ENCODE results near the gene DONSON. TPM values are rescaled to one million over a fixed set of nuclear protein-coding genes. Genes with fewer than 3 reads are reported as not detected.

DONSON gene
- total and polyA plus RNA-seq, 2 experiments from 2014 or later = 15.1 to 23.2 TPM

- H3K79me2 ChIP-seq = peaks cover 98% of the 10 kb centered on the region
- no peaks in the 10 kb centered on the region for H3K36me3 ChIP-seq (replicated peaks; ENCODE audit: insufficient read depth, low read depth)
- H3K9me2 ChIP-seq (replicated peaks; ENCODE audit: insufficient read depth) = no peaks in the 10 kb centered on the region
- no peak overlapping the region for H3K4me3 ChIP-seq
- no peaks in the 10 kb centered on the region for H3K27me3 ChIP-seq
- 99% methylated on average over 24 of the region's 24 CpGs for WGBS (ENCODE audit: low lambda C conversion rate, missing lambda C conversion rate)
- H3K4me2 ChIP-seq = no peak overlapping the region
- TF ChIP-seq EZH2phosphoT487 (IDR thresholded peaks at IDR 0.05; ENCODE audit: low read depth, severe bottlenecking, unreplicated experiment) (no peak), EZH2 (IDR thresholded peaks at IDR 0.05; ENCODE audit: borderline replicate concordance) (no peak)
- TF ChIP-seq, protein P1, sequence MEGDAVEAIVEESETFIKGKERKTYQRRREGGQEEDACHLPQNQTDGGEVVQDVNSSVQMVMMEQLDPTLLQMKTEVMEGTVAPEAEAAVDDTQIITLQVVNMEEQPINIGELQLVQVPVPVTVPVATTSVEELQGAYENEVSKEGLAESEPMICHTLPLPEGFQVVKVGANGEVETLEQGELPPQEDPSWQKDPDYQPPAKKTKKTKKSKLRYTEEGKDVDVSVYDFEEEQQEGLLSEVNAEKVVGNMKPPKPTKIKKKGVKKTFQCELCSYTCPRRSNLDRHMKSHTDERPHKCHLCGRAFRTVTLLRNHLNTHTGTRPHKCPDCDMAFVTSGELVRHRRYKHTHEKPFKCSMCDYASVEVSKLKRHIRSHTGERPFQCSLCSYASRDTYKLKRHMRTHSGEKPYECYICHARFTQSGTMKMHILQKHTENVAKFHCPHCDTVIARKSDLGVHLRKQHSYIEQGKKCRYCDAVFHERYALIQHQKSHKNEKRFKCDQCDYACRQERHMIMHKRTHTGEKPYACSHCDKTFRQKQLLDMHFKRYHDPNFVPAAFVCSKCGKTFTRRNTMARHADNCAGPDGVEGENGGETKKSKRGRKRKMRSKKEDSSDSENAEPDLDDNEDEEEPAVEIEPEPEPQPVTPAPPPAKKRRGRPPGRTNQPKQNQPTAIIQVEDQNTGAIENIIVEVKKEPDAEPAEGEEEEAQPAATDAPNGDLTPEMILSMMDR (IDR thresholded peaks at IDR 0.05; ENCODE audit: poor library complexity) = no peak
- no peak overlapping the region for H2AFZ ChIP-seq
- peaks cover 99% of the 10 kb centered on the region for H4K20me1 ChIP-seq (ENCODE audit: insufficient read depth, poor library complexity, severe bottlenecking)
- H3K27ac ChIP-seq = no peak overlapping the region
- no peaks in the 10 kb centered on the region for H3K4me1 ChIP-seq (ENCODE audit: insufficient read depth)
- DNase-seq (ENCODE audit: low spot score) = no peak
- no peaks in the 10 kb centered on the region for H3K9me3 ChIP-seq (ENCODE audit: low read depth)
Observed at GRCh38 chr21:33552093-33552998, 36.1 kb downstream of the DONSON start.

- WGBS (ENCODE audit: low lambda C conversion rate, missing lambda C conversion rate) = 95% methylated on average over 2 of the region's 2 CpGs
- H4K20me1 ChIP-seq (ENCODE audit: insufficient read depth, poor library complexity, severe bottlenecking) = peaks cover 99% of the 10 kb centered on the region
- peaks cover 98% of the 10 kb centered on the region for H3K79me2 ChIP-seq
Observed at GRCh38 chr21:33551664-33552063, 36.8 kb downstream of the DONSON start.

GRCh38 chr21:33550772-33551660 lies 37.5 kb downstream of the DONSON start:
- H3K4me1 ChIP-seq (ENCODE audit: insufficient read depth) = peaks cover under 1% of the 10 kb centered on the region
- H3K79me2 ChIP-seq = peaks cover 98% of the 10 kb centered on the region
- no peaks in the 10 kb centered on the region for H3K9me2 ChIP-seq (replicated peaks; ENCODE audit: insufficient read depth)
- no peaks in the 10 kb centered on the region for H3K27me3 ChIP-seq
- H4K20me1 ChIP-seq (ENCODE audit: insufficient read depth, poor library complexity, severe bottlenecking) = peaks cover 99% of the 10 kb centered on the region
- H3K4me2 ChIP-seq = no peak overlapping the region
- no peak overlapping the region for H3K27ac ChIP-seq
- no peaks in the 10 kb centered on the region for H3K9me3 ChIP-seq (ENCODE audit: low read depth)
- no peak overlapping the region for H3K4me3 ChIP-seq
- 98% methylated on average over 23 of the region's 23 CpGs for WGBS (ENCODE audit: low lambda C conversion rate, missing lambda C conversion rate)
- H2AFZ ChIP-seq = no peak overlapping the region
- DNase-seq (ENCODE audit: low spot score) = no peak
- TF ChIP-seq EZH2phosphoT487 (IDR thresholded peaks at IDR 0.05; ENCODE audit: low read depth, severe bottlenecking, unreplicated experiment) (no peak), EZH2 (IDR thresholded peaks at IDR 0.05; ENCODE audit: borderline replicate concordance) (no peak)
- TF ChIP-seq, protein P1 (IDR thresholded peaks at IDR 0.05; ENCODE audit: poor library complexity) = no peak
- no peaks in the 10 kb centered on the region for H3K36me3 ChIP-seq (replicated peaks; ENCODE audit: insufficient read depth, low read depth)

More at GRCh38 chr21:33551664-33552063, 36.8 kb downstream of the DONSON start:
- Histone ChIP-seq H3K4me1 (ENCODE audit: insufficient read depth) (no peaks in the 10 kb centered on the region), H3K27me3 (no peaks in the 10 kb centered on the region), H3K36me3 (replicated peaks; ENCODE audit: insufficient read depth, low read depth) (no peaks in the 10 kb centered on the region), H3K4me2 (no peak overlapping the region), H3K9me2 (replicated peaks; ENCODE audit: insufficient read depth) (no peaks in the 10 kb centered on the region), H3K9me3 (ENCODE audit: low read depth) (no peaks in the 10 kb centered on the region), H3K27ac (no peak overlapping the region), H2AFZ (no peak overlapping the region), H3K4me3 (no peak overlapping the region)
- DNase-seq (ENCODE audit: low spot score) = no peak
- TF ChIP-seq EZH2phosphoT487 (IDR thresholded peaks at IDR 0.05; ENCODE audit: low read depth, severe bottlenecking, unreplicated experiment) (no peak), EZH2 (IDR thresholded peaks at IDR 0.05; ENCODE audit: borderline replicate concordance) (no peak)
- TF ChIP-seq, protein P1 (IDR thresholded peaks at IDR 0.05; ENCODE audit: poor library complexity) = no peak

Measured in hepatocyte (in vitro differentiated cells).